Activated CD8-positive, alpha-beta memory T cell treated with anti-CD3 and anti-CD28 coated beads for 4 hours (primary cell): ENCODE data around the gene RAPGEF1.

ENCODE experiments used
- DNase-seq, 2 donors: peaks; one replicate each; pipeline ENCODE4 v3.0.0-alpha.2; 2020; ENCODE audit warnings: low read depth in 2 of 2

The RAPGEF1 gene

DNA sequence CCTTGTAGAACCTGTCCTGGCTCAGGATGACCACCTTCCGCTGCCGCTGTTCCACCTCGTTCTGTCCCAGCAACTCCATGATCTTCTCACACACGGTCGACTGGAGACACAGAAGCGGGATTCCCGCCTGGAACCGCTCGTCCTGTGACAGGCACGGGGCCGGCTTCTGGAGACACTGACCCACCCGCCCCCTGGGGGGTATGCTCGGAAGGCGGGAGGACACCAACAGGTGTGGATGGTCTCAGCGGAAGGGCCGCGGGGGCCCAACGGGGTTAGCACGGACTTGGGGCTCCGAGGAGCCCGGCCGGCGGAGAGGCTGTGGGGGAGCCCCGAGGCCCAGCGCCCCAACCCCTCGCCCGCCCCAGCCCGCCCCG lies 209.3 kb downstream of the RAPGEF1 start:
- DNase-seq, result no peak

DNA sequence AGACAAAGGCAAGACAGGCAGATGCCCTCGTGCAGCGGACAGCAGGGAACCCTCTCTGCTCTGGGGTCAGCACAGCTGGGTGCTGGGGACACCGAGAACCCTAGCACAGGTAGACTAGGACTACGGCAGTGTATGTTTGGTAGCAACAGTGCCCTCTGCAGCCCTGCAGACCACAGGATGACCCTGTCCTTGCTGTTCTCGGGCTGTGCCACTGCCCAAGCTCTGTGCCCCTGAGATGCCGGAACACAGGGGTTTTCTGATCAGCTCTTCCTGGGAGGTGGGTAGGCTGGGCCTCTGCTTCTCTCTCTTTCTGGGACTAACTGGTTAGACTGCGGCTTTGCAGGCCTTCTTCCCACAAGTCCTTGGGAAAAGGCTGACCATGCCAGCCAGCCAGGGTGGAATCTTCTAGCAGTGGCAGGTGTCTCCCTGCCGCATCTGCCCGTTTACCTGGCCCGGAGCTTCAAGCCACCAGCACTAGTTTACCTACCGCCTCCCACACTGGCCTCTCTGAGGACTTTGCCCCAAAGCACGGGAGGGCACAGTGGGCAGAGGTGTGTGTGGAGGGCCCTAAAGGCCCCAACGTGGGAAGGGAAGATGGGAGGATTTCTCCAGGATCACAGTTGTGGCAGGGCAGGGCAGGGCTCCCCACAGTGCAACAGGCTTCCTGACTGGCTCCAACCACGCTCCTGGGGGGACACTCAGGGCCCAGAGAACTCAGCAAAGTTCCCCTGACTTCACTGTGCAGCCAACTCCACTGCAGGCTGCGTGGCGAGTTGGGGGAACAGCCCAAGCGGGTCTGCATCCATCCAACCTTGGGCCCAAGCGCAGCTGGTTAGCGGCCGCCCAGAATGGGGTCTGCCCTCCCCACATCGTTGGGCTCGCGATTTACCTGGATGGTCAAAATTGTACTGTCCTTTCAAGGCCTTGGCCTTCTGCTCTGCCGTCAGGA lies 210.0 kb downstream of the RAPGEF1 start:
- DNase-seq, result no peak

DNA sequence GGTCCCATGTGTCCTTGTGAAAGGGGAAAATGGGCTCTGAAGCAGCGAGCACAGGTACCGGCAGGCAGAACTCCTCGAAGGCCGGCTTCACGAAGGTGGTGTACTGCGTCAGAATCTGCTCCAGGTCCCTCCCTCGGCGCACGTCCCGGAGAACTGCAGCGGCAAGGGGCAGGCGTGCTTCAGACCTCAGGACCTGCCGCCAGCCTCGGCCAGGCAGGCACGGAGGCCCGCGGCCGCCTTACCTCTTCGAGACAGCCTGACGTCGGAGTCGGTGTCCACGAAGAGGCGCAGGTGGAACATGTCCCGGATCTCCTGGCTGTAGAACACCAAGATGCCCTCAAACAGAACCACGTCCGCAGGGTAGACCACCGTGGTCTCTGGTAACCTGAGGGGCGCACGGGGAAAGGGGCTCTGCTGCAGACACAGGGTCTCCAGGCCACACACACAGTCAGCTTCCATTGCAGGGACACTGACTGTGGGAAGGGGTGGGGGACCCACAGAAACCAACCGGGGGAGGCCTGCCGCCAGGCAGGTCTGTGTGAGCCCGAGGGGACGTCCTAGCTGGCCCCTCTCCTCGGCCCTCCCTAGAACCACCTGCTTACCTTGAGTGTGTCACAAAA lies 210.9 kb downstream of the RAPGEF1 start:
- DNase-seq, result no peak

DNA sequence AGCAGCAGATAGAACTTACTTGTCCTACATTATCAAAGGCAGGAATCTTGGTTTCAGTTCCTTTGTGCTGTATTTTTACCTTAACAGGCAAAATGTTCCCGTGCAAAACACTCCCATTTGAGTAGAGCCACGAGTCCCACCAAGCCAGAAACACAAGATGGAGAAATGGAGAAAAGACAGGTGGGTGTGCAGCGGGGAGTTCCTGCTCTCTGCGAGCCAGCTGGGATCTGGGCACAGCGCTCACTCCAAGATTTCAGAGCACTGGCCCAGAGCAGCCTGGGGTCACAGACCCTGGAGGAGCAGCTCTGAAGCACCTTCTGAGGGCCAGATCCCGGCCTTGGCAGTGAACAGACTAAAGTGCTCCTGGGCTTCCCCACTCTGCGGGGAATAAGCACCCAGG lies 211.7 kb downstream of the RAPGEF1 start:
- no peak for DNase-seq
